ENCODE data around the gene MAPKAPK2. TPM values are rescaled to one million over a fixed set of nuclear protein-coding genes. Genes with fewer than 3 reads are reported as not detected.

MAPKAPK2 gene
- polyA plus RNA-seq, 1 donor from 2014 or later, result 9.0 TPM

- no peak overlapping the region for H3K4me2 ChIP-seq (ENCODE audit: low read length)
- no peaks in the 10 kb centered on the region for H3K36me3 ChIP-seq (ENCODE audit: insufficient read depth, low read length)
- H3K79me2 ChIP-seq (replicated peaks; ENCODE audit: insufficient read depth, low read length), result no peaks in the 10 kb centered on the region
- no peaks in the 10 kb centered on the region for H3F3A ChIP-seq (ENCODE audit: insufficient read depth, low read length, poor library complexity, severe bottlenecking)
- H2AFZ ChIP-seq (ENCODE audit: low read depth, low read length), result no peak overlapping the region
- no peaks in the 10 kb centered on the region for H3K9me3 ChIP-seq (ENCODE audit: low read length)
- H3K27ac ChIP-seq (ENCODE audit: low read length), result no peak overlapping the region
- H3K9ac ChIP-seq (ENCODE audit: low read length), result no peak overlapping the region
- H3K9me2 ChIP-seq (ENCODE audit: insufficient read depth, low read length), result no peaks in the 10 kb centered on the region
- no peak overlapping the region for H3K4me3 ChIP-seq (ENCODE audit: low read length)
- no peak for TF ChIP-seq RAD21 (conservative IDR thresholded peaks at IDR 0.05)
- no peak for TF ChIP-seq EZH2 (IDR thresholded peaks at IDR 0.05; ENCODE audit: borderline replicate concordance, insufficient read depth, low read length, poor library complexity, severe bottlenecking)
- TF ChIP-seq EP300 (conservative IDR thresholded peaks at IDR 0.05; ENCODE audit: poor library complexity, severe bottlenecking), result no peak
- TF ChIP-seq TAF1 (IDR thresholded peaks at IDR 0.05; ENCODE audit: low read depth), result no peak
- TF ChIP-seq SMC3 (conservative IDR thresholded peaks at IDR 0.05; ENCODE audit: poor library complexity), result no peak
- TF ChIP-seq CTCF (IDR thresholded peaks at IDR 0.05; ENCODE audit: poor library complexity, severe bottlenecking), result no peak
- TF ChIP-seq REST (IDR thresholded peaks at IDR 0.05; ENCODE audit: borderline replicate concordance), result no peak
- no peak for TF ChIP-seq MXI1 (conservative IDR thresholded peaks at IDR 0.05; ENCODE audit: poor library complexity, severe bottlenecking)
- no peak for TF ChIP-seq POLR2AphosphoS5 (IDR thresholded peaks at IDR 0.05)
- H4K20me1 ChIP-seq (ENCODE audit: insufficient read depth), result no peaks in the 10 kb centered on the region
- H3K27me3 ChIP-seq (ENCODE audit: insufficient read depth, low read depth, low read length), result peaks cover under 1% of the 10 kb centered on the region
These were observed 26.3 kb upstream of the MAPKAPK2 start for GRCh38 chr1:206658264-206658980.

GRCh38 chr1:206658981-206659273 lies 25.8 kb upstream of the MAPKAPK2 start:
- H3K9me2 ChIP-seq (ENCODE audit: insufficient read depth, low read length), result no peaks in the 10 kb centered on the region
- H3K9me3 ChIP-seq (ENCODE audit: low read length), result no peaks in the 10 kb centered on the region
- no peaks in the 10 kb centered on the region for H3F3A ChIP-seq (ENCODE audit: insufficient read depth, low read length, poor library complexity, severe bottlenecking)
- no peaks in the 10 kb centered on the region for H4K20me1 ChIP-seq (ENCODE audit: insufficient read depth)
- no peak overlapping the region for H3K4me2 ChIP-seq (ENCODE audit: low read length)
- no peak overlapping the region for H3K27ac ChIP-seq (ENCODE audit: low read length)
- TF ChIP-seq EZH2 (IDR thresholded peaks at IDR 0.05; ENCODE audit: borderline replicate concordance, insufficient read depth, low read length, poor library complexity, severe bottlenecking), result no peak
- no peak for TF ChIP-seq RAD21 (conservative IDR thresholded peaks at IDR 0.05)
- no peak for TF ChIP-seq REST (IDR thresholded peaks at IDR 0.05; ENCODE audit: borderline replicate concordance)
- TF ChIP-seq SMC3 (conservative IDR thresholded peaks at IDR 0.05; ENCODE audit: poor library complexity), result no peak
- no peak for TF ChIP-seq MXI1 (conservative IDR thresholded peaks at IDR 0.05; ENCODE audit: poor library complexity, severe bottlenecking)
- no peak for TF ChIP-seq EP300 (conservative IDR thresholded peaks at IDR 0.05; ENCODE audit: poor library complexity, severe bottlenecking)
- no peak for TF ChIP-seq POLR2AphosphoS5 (IDR thresholded peaks at IDR 0.05)
- no peak for TF ChIP-seq TAF1 (IDR thresholded peaks at IDR 0.05; ENCODE audit: low read depth)
- no peak for TF ChIP-seq CTCF (IDR thresholded peaks at IDR 0.05; ENCODE audit: poor library complexity, severe bottlenecking)
- no peaks in the 10 kb centered on the region for H3K36me3 ChIP-seq (ENCODE audit: insufficient read depth, low read length)
- no peak overlapping the region for H2AFZ ChIP-seq (ENCODE audit: low read depth, low read length)
- H3K9ac ChIP-seq (ENCODE audit: low read length), result no peak overlapping the region
- no peak overlapping the region for H3K4me3 ChIP-seq (ENCODE audit: low read length)
- H3K27me3 ChIP-seq (ENCODE audit: insufficient read depth, low read depth, low read length), result peaks cover 6% of the 10 kb centered on the region
- H3K79me2 ChIP-seq (replicated peaks; ENCODE audit: insufficient read depth, low read length), result no peaks in the 10 kb centered on the region
